Astrocyte (in vitro differentiated cells and primary cell): Measurements from ENCODE around the gene CLASP1.

Source experiments
- CTCF ChIP-seq: IDR thresholded peaks from 2 replicates; pipeline ENCODE4 v1.5.1; 2011; ENCODE audit warnings: low read depth, mild to moderate bottlenecking, inconsistent platforms, low read length, moderate library complexity; ENCODE audit not compliant: insufficient read depth
- EZH2 ChIP-seq: IDR thresholded peaks from 2 replicates; pipeline ENCODE4 v1.6.1; 2012; ENCODE audit warnings: mild to moderate bottlenecking, low read length, inconsistent platforms; ENCODE audit not compliant: insufficient read depth

- TF ChIP-seq CTCF (no peak), EZH2 (no peak)
Measured at GRCh38 chr2:121579309-121579708, 70.0 kb downstream of the CLASP1 start.
